Measurements from ENCODE around the gene CFAP107. TPM values are rescaled to one million over a fixed set of nuclear protein-coding genes. Genes with fewer than 3 reads are reported as not detected.
"Not testable (repeated sequence)": the region's sequence is repeated elsewhere in the genome, so short reads cannot be mapped to it uniquely, and the experiment has no call there.

CFAP107 gene
- total RNA-seq, 3 donors from 2014 or later, result not detected

GRCh38 chr1:12708396-12709090, 37.5 kb upstream of the CFAP107 start:
- TF ChIP-seq, protein P1, sequence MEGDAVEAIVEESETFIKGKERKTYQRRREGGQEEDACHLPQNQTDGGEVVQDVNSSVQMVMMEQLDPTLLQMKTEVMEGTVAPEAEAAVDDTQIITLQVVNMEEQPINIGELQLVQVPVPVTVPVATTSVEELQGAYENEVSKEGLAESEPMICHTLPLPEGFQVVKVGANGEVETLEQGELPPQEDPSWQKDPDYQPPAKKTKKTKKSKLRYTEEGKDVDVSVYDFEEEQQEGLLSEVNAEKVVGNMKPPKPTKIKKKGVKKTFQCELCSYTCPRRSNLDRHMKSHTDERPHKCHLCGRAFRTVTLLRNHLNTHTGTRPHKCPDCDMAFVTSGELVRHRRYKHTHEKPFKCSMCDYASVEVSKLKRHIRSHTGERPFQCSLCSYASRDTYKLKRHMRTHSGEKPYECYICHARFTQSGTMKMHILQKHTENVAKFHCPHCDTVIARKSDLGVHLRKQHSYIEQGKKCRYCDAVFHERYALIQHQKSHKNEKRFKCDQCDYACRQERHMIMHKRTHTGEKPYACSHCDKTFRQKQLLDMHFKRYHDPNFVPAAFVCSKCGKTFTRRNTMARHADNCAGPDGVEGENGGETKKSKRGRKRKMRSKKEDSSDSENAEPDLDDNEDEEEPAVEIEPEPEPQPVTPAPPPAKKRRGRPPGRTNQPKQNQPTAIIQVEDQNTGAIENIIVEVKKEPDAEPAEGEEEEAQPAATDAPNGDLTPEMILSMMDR (IDR thresholded peaks at IDR 0.05), result no peak
- no peak overlapping the region for H3K4me3 ChIP-seq
- intact Hi-C loops (cut with DNase I, micrococcal nuclease), result no loop called here
- ATAC-seq (no peak), DNase-seq (peak in 1 of 3 donors; percentile 4)
- peaks cover 5% of the 10 kb centered on the region for H3K9me3 ChIP-seq
- no peaks in the 10 kb centered on the region for H3K36me3 ChIP-seq (ENCODE audit: low read depth)
- no peaks in the 10 kb centered on the region for H3K4me1 ChIP-seq (ENCODE audit: low read depth)

- H3K9me3 ChIP-seq, result no peaks in the 10 kb centered on the region
- no peaks in the 10 kb centered on the region for H3K36me3 ChIP-seq (ENCODE audit: low read depth)
- DNase-seq (no peak), ATAC-seq (no peak)
- no peaks in the 10 kb centered on the region for H3K4me1 ChIP-seq (ENCODE audit: low read depth)
- TF ChIP-seq, protein P1 (IDR thresholded peaks at IDR 0.05), result no peak
- intact Hi-C loops (cut with DNase I, micrococcal nuclease), result no loop called here
- no peak overlapping the region for H3K4me3 ChIP-seq
These were observed 36.9 kb upstream of the CFAP107 start for GRCh38 chr1:12709091-12709491.

- intact Hi-C loops (cut with DNase I, micrococcal nuclease), result no loop called here
- Histone ChIP-seq H3K36me3 (ENCODE audit: low read depth) (no peaks in the 10 kb centered on the region), H3K4me1 (ENCODE audit: low read depth) (no peaks in the 10 kb centered on the region), H3K4me3 (no peak overlapping the region), H3K9me3 (no peaks in the 10 kb centered on the region)
- ATAC-seq (no peak), DNase-seq (no peak)
- TF ChIP-seq, protein P1 (IDR thresholded peaks at IDR 0.05), result no peak
These were observed 36.3 kb upstream of the CFAP107 start for GRCh38 chr1:12709696-12710095.

DNA sequence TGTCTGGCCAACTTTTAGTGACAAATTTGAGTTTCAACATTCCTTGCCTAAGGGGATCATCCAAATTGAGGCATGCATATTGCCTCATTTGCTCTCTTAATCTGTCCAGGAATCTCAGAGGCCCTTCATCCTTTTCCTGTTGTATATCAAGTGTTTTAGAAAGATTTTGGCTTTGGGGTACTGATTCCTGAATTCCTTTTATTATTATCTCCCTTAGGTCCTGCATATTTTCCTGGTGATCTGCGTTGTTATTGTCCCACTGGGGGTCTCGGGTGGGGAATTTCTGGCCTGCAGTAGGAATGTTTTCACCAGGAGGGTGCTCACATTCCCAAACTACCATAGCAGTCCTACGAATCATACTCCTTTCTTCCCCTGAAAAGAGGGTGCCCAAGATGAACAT, 34.5 kb upstream of the CFAP107 start:
- H3K4me3 ChIP-seq, result no peak overlapping the region
- no peaks in the 10 kb centered on the region for H3K9me3 ChIP-seq
- H3K36me3 ChIP-seq (ENCODE audit: low read depth), result no peaks in the 10 kb centered on the region
- TF ChIP-seq, protein P1 (IDR thresholded peaks at IDR 0.05), result no peak
- H3K4me1 ChIP-seq (ENCODE audit: low read depth), result no peaks in the 10 kb centered on the region
- no peak for ATAC-seq
- no peak for DNase-seq
- intact Hi-C loops (cut with DNase I, micrococcal nuclease), result no loop called here

DNA sequence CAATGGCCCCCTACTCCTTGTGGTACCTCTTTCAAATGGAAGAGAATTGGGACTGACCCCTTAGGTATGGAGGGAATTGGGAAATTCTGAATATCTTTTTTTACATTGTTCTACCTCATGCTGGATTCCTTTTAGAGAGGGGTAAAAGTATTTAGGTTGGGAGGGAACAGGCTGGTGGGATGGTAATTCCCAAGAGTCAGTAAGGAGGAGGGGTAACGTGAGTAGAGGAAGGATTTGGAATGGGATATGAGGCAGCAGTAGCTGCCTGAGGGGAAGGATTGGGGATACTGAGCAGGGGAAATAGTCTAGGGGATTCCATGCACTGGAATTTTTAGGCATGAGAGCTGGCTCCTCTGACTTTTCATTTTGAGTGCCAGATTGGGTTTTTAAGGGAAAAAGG, 33.9 kb upstream of the CFAP107 start:
- Histone ChIP-seq H3K9me3 (no peaks in the 10 kb centered on the region), H3K4me1 (ENCODE audit: low read depth) (no peaks in the 10 kb centered on the region), H3K4me3 (no peak overlapping the region), H3K36me3 (ENCODE audit: low read depth) (no peaks in the 10 kb centered on the region)
- intact Hi-C loops (cut with DNase I, micrococcal nuclease), result no loop called here
- DNase-seq, result no peak
- ATAC-seq, result no peak
- TF ChIP-seq, protein P1 (IDR thresholded peaks at IDR 0.05), result no peak

DNA sequence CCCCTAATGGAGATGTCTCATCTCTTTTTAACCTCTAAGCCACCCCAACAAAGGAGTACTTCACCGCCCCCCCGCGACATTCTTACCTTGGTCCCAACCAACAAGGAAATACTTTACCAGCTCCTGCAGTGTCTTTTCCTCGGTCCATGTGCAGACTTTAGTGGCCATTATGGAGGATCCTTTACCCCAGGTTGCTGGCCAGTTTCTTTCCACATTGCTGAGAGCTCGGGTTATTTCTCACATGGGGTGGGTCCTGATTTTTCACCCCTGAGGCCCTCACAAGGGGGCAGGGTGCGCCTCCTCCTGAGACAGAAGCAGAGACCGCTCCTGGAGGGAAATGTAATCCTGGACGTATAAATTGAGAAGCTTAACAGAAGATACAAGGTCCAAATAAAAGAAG, 33.1 kb upstream of the CFAP107 start:
- Histone ChIP-seq H3K4me3 (no peak overlapping the region), H3K9me3 (no peaks in the 10 kb centered on the region), H3K36me3 (ENCODE audit: low read depth) (no peaks in the 10 kb centered on the region), H3K4me1 (ENCODE audit: low read depth) (no peaks in the 10 kb centered on the region)
- DNase-seq (no peak), ATAC-seq (no peak)
- TF ChIP-seq, protein P1 (IDR thresholded peaks at IDR 0.05), result no peak
- intact Hi-C loops (cut with DNase I, micrococcal nuclease), result no loop called here

- intact Hi-C loops (cut with DNase I, micrococcal nuclease); H3K9me3 ChIP-seq; H3K4me1 ChIP-seq (ENCODE audit: low read depth); H3K4me3 ChIP-seq; H3K36me3 ChIP-seq (ENCODE audit: low read depth); ATAC-seq; DNase-seq: not testable (repeated sequence)
These were observed 32.3 kb upstream of the CFAP107 start for GRCh38 chr1:12713651-12714050.
